Gastrocnemius medialis (tissue), 4 donors: ENCODE results near the gene GCA. TPM values are rescaled to one million over a fixed set of nuclear protein-coding genes. Genes with fewer than 3 reads are reported as not detected.
A peak's percentile ranks its signal among the peaks of the same experiment; 100 is the strongest.

Source experiments
- ATAC-seq, 2 donors: fragments of 150-250 bp; one replicate each; pipeline ENCODE4 v1.9.1; 2016
- DNase-seq, 2 donors: peaks; one replicate each; pipeline ENCODE4 v3.0.0-alpha.2; 2019
- H3K27ac ChIP-seq, 4 donors: fragments of 200-600 bp; sonication (generic); 1 replicate in 1 of 4; 2 replicates in 3 of 4; pipeline ENCODE4 v1.5.1; 2016 to 2018; ENCODE audit warnings: mild to moderate bottlenecking in 2 of 4, moderate library complexity in 1 of 4
- H3K27me3 ChIP-seq, 3 donors: fragments of 200-600 bp; sonication (generic) in 2 of 3; 1 replicate in 1 of 3; 2 replicates in 2 of 3; pipeline versions ENCODE4 v1.5.1 to v1.6.0; 2016 to 2019; ENCODE audit warnings: mild to moderate bottlenecking in 1 of 3, moderate library complexity in 1 of 3
- H3K36me3 ChIP-seq, 2 donors: fragments of 200-600 bp; sonication (generic) in 1 of 2; one replicate each; pipeline ENCODE4 v1.5.1; 2017 to 2018
- H3K4me1 ChIP-seq, 2 donors: fragments of 200-600 bp; sonication (generic) in 1 of 2; one replicate each; pipeline ENCODE4 v1.5.1; 2016 to 2017; ENCODE audit warnings: mild to moderate bottlenecking in 2 of 2
- H3K4me3 ChIP-seq, 4 donors: fragments of 200-600 bp; sonication (generic) in 3 of 4; 1 replicate in 1 of 4; 2 replicates in 3 of 4; pipeline ENCODE4 v1.5.1; 2016 to 2019; ENCODE audit warnings: mild to moderate bottlenecking in 2 of 4
- H3K9me3 ChIP-seq, 3 donors: fragments of 200-600 bp; sonication (generic) in 2 of 3; 1 replicate in 1 of 3; 2 replicates in 2 of 3; pipeline ENCODE4 v1.5.1; 2016 to 2019
- CTCF ChIP-seq, 5 experiments: fragments of 450-650 bp in 3 of 5; fragments of 200-600 bp in 2 of 5; sonication (generic) in 2 of 5; IDR thresholded peaks in 4 of 5; conservative IDR thresholded peaks in 1 of 5; 1 replicate in 4 of 5; 2 replicates in 1 of 5; pipeline ENCODE4 v1.5.1; 2016 to 2019; ENCODE audit warnings: antibody characterized with exemption in 5 of 5, mild to moderate bottlenecking in 3 of 5, moderate library complexity in 3 of 5
- POLR2A ChIP-seq, 2 donors: fragments of 450-650 bp; IDR thresholded peaks; one replicate each; pipeline ENCODE4 v1.6.1; 2017; ENCODE audit warnings: antibody characterized with exemption in 2 of 2, mild to moderate bottlenecking in 2 of 2, moderate library complexity in 2 of 2
- in situ Hi-C, 4 donors: fragments of 200-750 bp; cut with MboI; loops; one replicate each; pipeline versions ENCODE4 v1.15.0 to v1.8.0; 2017; ENCODE audit warnings: low sequenced_read_pairs in 4 of 4
- intact Hi-C: fragments of 100-400 bp; cut with DNase I; formaldehyde crosslinking; loops from one replicate; pipeline ENCODE4 v1.15.1; 2023; ENCODE audit warnings: low total_unique reads
- total RNA-seq, 4 donors: library from RNA; depleted of rRNA; stranded (reverse); fragments of >200 nt; gene quantifications; one replicate each; pipeline versions ENCODE4 v1.1.0 to v1.2.3, GENCODE V29; 2016

GCA gene
- total RNA-seq, 4 donors from 2014 or later: 3.7 to 12.0 (median 6.2) TPM

- in situ Hi-C loops (loop anchor here in 1 of 4 donors (25.0 kb wide), 1 partner anchor 305 kb away; no protein-coding TSS in a partner anchor), intact Hi-C loops (no loop called here)
- TF ChIP-seq POLR2A (IDR thresholded peaks at IDR 0.05) (no peak), CTCF (IDR thresholded peaks at IDR 0.05 in 4 of 5, conservative IDR thresholded peaks at IDR 0.05 in 1 of 5) (no peak)
- H3K27ac ChIP-seq: peak overlapping the region in 2 of 4 donors; percentile 66 to 77
- no peaks in the 10 kb centered on the region for H3K36me3 ChIP-seq
- peak overlapping the region; percentile 62 to 73 (median 70) for H3K4me3 ChIP-seq
- no peaks in the 10 kb centered on the region for H3K27me3 ChIP-seq
- no peak for DNase-seq
- no peak for ATAC-seq
- H3K9me3 ChIP-seq: no peaks in the 10 kb centered on the region
- H3K4me1 ChIP-seq: no peaks in the 10 kb centered on the region
These were observed 26.7 kb upstream of the GCA start for GRCh38 chr2:162317058-162317742.

- H3K27me3 ChIP-seq: no peaks in the 10 kb centered on the region
- H3K27ac ChIP-seq: peak overlapping the region; percentile 66 to 80 (median 76)
- no peaks in the 10 kb centered on the region for H3K4me1 ChIP-seq
- DNase-seq (no peak), ATAC-seq (peak; percentile 21 to 61)
- peak overlapping the region; percentile 62 to 73 (median 70) for H3K4me3 ChIP-seq
- H3K36me3 ChIP-seq: no peaks in the 10 kb centered on the region
- no peaks in the 10 kb centered on the region for H3K9me3 ChIP-seq
- TF ChIP-seq CTCF (IDR thresholded peaks at IDR 0.05 in 4 of 5, conservative IDR thresholded peaks at IDR 0.05 in 1 of 5): no peak
- no peak for TF ChIP-seq POLR2A (IDR thresholded peaks at IDR 0.05)
- in situ Hi-C loops: loop anchor here in 1 of 4 donors (25.0 kb wide), 1 partner anchor 306 kb away; no protein-coding TSS in a partner anchor
- intact Hi-C loops: loop anchor here (2.0 kb wide), 1 partner anchor 19 kb away; no protein-coding TSS in a partner anchor
These were observed 26.0 kb upstream of the GCA start for GRCh38 chr2:162317861-162318327.

GRCh38 chr2:162318328-162319180, 25.4 kb upstream of the GCA start, which contains the start of gene IFIH1:
Gene IFIH1 (minus strand): TSS chr2:162318684. CDS start chr2:162318307, 377 bp downstream.
- H3K9me3 ChIP-seq: no peaks in the 10 kb centered on the region
- peak within 1 kb of the TSS; percentile 62 to 73 (median 70) for H3K4me3 ChIP-seq
- H3K27ac ChIP-seq: peak within 1 kb of the TSS; percentile 66 to 80 (median 76)
- intact Hi-C loops (loop anchor here (2.0 kb wide), 1 partner anchor 20 kb away; no protein-coding TSS in a partner anchor), in situ Hi-C loops (loop anchor here in 1 of 4 donors (25.0 kb wide), 1 partner anchor 306 kb away; no protein-coding TSS in a partner anchor)
- peak in 2 of 5 experiments; percentile 10 to 35 for TF ChIP-seq CTCF (IDR thresholded peaks at IDR 0.05 in 4 of 5, conservative IDR thresholded peaks at IDR 0.05 in 1 of 5)
- TF ChIP-seq POLR2A (IDR thresholded peaks at IDR 0.05): peak; percentile 8 to 51
- ATAC-seq (peak; percentile 91 to 99), DNase-seq (peak; percentile 48 to 75)
- no peaks in the 10 kb centered on the region for H3K4me1 ChIP-seq
- no peaks in the 10 kb centered on the region for H3K36me3 ChIP-seq
- no peaks in the 10 kb centered on the region for H3K27me3 ChIP-seq

- no peak for TF ChIP-seq POLR2A (IDR thresholded peaks at IDR 0.05)
- no peak for TF ChIP-seq CTCF (IDR thresholded peaks at IDR 0.05 in 4 of 5, conservative IDR thresholded peaks at IDR 0.05 in 1 of 5)
- no peaks in the 10 kb centered on the region for H3K4me1 ChIP-seq
- H3K4me3 ChIP-seq: no peak overlapping the region
- no peaks in the 10 kb centered on the region for H3K36me3 ChIP-seq
- intact Hi-C loops: no loop called here
- in situ Hi-C loops: loop anchor here in 1 of 4 donors (25.0 kb wide), 1 partner anchor 309 kb away; no protein-coding TSS in a partner anchor
- H3K9me3 ChIP-seq: no peaks in the 10 kb centered on the region
- DNase-seq (no peak), ATAC-seq (no peak)
- no peaks in the 10 kb centered on the region for H3K27me3 ChIP-seq
- no peak overlapping the region for H3K27ac ChIP-seq
These were observed 22.9 kb upstream of the GCA start for GRCh38 chr2:162320864-162321517.
